GM18517 (cell line): ENCODE data around the gene JPH3.

Source experiments
- ATAC-seq: cut with Tn5 transposase; IDR thresholded peaks from one replicate; pipeline ENCODE4 v1.9.1; 2021; ENCODE audit warnings: mild to moderate bottlenecking, moderate library complexity; ENCODE audit not compliant: unreplicated experiment

JPH3 gene

GRCh38 chr16:87648698-87649487 lies 46.6 kb downstream of the JPH3 start:
- no peak for ATAC-seq

- no peak for ATAC-seq
Measured at GRCh38 chr16:87652386-87652785, 50.1 kb downstream of the JPH3 start.

- no peak for ATAC-seq
Measured at GRCh38 chr16:87652799-87653198, 50.5 kb downstream of the JPH3 start.

DNA sequence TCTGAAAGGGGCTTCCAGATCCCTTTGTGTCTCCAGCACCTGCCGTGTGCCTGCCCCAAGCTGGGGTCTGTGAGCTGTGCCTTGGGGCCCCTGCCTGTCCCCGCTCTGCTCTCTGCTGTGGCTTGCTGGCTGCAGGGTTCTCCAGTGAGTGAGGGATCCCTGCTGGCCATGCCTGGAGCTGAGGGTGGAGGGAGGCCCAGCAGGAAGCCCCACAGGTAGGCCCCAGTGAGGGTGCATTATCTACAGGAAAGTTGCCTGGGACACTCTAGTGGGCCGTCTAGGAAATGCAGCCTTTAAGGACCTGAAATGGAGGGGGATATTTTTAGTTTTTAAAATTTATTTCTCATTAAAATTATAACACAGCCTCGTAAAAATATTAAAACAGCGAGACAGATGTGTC lies 50.9 kb downstream of the JPH3 start:
- ATAC-seq = no peak

DNA sequence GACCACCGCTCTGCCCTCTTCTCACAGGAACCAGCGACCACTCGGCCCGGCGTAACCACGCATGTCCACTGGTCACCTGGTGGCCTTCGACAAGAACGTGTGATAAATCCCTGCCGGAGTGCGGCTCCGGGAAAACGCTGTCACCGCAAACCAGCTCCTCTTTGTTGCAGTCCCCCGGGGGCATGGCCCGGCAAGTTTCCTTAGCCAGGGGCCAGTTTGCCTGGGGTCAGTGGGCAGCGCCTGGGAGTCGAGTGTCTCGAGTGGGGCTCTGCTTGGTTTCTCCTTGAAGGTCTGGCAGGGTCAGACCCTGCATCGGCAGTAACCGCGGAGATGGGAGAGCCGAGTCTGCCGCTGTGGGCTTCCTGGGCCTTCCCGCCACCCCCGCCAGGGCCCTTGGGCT lies 52.5 kb downstream of the JPH3 start:
- ATAC-seq = no peak

DNA sequence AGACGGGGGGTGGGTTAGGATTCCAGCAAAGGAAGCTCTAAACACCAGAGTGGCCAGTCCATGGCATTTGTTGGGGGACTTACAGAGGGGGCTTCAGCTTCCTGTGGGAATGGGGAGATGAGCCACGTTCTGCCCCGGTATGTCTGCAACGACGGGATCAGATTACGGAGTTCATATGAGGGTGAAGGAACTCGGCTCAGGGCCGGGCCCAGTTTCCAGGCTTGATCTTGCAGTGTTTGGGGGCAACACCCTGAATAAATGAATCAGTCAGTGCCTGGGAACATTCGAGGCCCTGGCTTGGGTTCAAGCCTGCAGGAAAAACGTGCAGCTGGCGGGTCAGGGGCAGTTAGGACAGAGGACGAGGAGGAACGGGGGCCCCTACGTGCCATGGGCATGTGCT lies 54.0 kb downstream of the JPH3 start:
- ATAC-seq = no peak

GRCh38 chr16:87657621-87658192 lies 55.4 kb downstream of the JPH3 start:
- no peak for ATAC-seq

DNA sequence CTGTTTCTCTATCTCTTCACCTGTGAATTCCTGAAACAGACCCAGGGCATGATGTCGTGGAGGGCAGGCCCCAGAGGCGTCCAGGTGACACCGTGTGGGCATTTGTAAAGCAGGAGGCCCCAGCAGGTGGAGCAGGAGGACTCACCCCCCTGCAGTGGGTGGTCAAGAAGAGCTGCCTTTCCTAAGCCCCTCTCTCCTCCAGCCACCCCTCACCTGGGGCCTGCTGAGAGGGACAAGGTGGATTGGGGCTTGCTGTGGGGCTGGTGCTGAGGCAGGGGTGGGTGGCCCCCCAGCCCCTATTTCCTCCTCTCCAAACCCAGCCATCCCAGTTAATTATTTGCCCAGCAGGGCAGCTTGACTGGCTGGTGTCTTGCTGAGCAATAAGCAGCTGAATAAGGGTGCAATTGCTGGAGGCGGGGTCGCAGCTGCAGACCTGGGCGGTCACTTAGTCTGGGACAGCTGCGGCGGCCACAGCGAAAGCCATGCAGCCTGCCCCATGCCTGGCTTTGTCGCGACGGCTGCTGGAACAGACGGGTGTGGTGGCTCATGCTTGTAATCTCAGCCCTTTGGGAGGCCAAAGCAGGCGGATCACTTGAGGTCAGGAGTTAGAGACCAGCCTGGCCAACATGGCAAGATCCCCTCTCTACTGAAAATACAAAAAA lies 56.4 kb downstream of the JPH3 start:
- ATAC-seq = no peak

DNA sequence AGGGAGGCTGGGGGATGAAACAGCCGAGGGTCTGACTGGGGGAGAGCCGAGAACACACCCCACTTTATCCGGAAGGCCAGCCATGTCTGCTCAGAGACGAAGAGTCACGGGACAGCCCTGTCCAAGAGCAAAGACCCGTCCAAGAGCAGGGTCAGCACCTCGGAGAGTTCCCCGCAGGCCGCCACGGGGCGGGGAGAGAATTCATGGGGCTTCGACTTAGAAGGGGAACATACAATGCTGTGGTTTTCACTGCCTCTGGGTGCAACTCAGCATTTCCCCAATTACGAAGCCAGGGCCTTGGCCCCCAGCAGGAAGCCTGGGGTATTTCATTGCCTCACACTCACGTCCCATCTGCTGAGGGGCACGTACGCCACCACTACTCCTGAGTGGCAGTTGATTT lies 59.3 kb downstream of the JPH3 start:
- no peak for ATAC-seq

DNA sequence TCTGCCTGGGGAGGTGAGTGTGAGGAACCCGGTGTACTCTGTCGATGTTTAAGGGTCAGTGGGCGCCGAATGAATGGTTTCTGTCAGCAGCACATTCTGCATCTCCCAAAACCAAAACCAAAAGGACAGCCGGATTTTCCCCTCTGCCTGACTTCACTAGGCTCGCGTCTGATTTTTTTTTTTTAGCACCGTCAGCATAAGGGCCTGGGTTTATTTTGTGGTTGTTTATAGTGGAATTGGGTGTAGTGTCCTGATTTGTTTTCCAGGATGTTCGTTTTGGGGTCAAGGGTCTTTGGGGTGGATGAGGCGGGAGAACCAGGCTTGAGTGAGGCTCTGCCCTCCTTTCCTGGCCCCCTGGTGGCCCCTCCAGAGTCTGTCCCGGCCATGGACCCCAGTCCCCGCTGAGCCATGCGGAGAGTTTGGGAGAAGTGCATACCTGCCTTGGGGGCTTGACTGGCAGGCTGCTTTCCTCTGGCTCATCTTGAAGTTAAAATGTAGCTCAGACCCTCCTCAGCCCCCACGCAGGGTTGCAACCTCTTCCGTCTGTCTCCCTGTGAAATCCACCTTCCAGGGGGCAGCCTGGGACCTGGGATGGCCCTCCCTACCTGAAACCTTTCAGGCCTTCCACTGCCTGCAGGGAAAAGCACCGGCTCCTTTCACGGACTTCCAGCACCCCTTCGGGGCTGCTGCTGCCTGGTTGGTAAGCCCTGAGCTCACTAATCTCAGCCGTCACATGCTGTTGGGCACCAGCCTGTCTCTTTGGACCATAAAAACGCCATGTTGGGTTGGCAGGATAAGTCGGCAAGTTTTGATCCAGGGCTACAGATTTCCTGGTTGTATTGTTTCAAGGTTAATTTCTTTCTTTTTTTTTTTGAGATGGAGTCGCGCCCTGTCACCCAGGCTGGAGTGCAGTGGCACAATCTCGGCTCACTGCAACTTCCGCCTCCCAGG lies 60.2 kb downstream of the JPH3 start:
- no peak for ATAC-seq

DNA sequence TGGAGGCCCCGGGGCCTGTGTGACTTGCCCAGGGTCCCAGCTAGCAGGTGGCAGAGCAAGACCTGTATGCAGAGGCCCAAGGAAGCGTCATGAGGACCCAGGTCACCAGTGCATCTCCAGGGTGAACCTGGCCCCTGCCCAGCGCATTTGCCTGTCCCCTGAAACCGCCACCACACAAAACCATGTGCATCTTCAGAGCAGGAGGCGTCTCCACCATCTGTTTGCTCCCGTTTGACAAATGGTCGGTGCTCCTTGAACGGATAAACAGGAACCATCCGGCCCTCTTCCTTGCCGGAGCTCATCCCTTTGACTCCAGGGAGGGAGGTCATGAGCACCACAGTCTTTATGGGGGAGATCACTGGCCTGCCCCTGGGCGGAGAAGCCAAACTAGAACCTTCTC lies 62.5 kb downstream of the JPH3 start:
- no peak for ATAC-seq

- ATAC-seq = no peak
Measured at GRCh38 chr16:87665193-87665592, 62.9 kb downstream of the JPH3 start.

DNA sequence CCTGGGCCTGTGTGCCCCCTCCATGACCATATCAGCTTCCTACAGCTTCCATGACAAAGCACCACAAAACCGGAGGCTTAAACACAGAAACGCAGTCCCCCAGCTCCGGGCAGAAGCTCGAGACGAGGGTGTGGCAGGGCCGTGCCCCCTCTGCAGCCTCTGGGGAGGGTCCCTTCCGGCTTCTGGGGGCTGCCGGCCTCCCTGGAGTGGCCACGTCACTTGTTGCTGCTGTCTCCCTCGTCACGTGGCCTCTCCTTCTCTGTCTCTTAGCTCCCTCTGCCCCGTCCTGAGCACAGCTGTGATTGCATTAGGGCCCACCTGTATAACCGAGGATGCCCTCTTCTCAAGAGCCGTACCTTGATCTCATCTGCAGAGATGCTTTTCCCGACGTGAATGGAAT lies 64.6 kb downstream of the JPH3 start:
- no peak for ATAC-seq

DNA sequence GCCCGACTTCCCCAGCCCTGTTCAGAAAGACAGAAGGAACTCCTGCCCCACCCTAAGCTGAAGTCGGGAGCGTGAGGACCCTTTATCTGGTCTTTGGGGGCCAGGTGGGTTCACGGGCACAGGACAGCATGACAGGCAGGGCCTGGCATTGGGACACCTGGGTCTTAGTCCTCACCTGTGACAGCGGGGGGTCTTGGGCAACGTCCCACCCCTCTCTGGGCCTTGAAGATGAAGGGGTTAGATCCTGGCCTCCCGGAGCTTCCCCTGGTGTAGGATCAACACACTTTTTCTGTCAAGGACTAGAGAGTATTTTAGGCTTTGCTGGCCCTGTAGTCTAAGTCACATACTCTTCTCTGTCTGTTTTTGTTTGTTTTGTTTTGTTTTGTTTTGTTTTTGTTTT lies 65.1 kb downstream of the JPH3 start:
- no peak for ATAC-seq

GRCh38 chr16:87667946-87668345 lies 65.6 kb downstream of the JPH3 start:
- ATAC-seq = no peak

DNA sequence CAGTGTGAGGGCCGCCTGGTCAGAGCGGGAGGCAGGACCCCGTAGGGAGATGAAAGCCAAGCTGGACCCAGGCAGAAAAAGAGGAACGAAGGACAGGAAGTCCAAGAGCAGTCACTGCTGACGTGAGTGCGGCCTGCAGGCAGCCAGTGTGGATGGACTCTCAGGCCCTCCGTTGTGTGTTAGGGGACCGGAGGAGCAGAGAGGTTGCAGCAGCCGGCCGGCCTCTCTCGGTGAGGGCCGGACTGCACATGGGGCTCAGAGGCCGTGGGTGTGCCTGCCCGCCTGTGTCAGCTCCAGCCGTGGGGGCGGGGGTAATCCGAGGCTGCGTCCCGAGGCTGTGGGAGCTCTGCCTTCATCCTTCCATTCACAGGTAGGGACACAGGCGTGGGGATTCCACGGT lies 67.4 kb downstream of the JPH3 start:
- no peak for ATAC-seq

GRCh38 chr16:87671221-87671620 lies 68.9 kb downstream of the JPH3 start:
- ATAC-seq = no peak

DNA sequence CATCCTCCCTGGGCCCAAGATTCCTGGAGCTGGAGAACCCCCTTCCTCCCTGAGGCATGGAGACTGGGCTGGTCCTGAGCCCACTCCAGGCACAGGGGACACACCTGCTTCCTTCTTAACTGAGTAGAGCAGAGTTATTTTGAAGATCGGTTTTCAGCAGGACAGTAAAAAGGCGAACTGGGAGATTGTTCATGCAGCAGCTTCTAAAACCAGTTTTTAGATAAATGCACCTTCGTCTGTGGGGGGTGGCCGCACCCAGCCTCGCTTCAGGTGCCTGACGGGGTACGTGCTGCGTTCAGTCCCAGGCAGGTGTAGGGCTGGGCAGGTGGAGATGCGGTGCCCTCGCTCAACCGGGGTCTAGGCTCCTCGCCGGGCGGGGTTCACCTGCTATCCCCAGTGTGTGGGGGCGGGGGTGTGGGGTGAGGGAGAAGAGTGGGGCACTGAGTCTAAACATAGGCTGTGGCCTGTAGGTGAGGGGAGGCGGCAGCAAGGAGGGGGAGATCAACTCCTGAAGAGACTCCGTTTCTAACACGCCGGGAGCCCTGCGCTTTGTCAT lies 69.5 kb downstream of the JPH3 start:
- ATAC-seq = no peak

GRCh38 chr16:87674419-87674818 lies 72.1 kb downstream of the JPH3 start:
- no peak for ATAC-seq

DNA sequence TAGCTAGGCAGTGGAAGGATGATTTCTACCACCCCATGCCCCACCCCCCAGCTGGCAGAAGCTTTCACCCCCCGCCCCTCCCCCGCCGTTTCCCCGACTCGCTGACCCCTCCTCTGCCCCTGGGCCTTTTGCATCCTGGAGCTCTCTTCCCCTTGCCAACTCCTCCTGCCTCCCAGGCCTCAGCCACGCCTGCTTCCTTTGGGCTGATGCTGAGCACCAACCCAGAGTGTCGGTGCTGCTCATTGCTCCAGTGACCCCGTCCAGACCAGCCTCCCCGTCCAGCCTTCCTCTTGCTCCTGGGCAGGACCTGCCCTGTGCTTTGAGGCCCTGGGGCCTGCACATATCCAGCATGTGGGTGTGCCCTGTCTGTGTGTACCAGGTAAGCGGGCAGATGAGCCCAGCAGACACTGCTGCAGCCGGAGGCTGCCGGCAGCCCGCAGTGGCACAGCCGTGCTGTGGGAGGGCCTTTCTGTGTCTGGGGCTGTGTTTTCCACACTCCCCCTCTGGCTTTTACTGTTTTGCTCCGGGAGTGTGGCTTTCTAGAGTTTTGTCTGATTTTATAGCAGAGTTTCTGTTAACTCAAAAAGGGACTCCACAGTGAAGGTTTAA lies 72.9 kb downstream of the JPH3 start:
- ATAC-seq = no peak
